Heart left ventricle (tissue), 16 donors: Measurements from ENCODE around the gene ACP7. TPM values are rescaled to one million over a fixed set of nuclear protein-coding genes. Genes with fewer than 3 reads are reported as not detected.
"Not testable (repeated sequence)": the region's sequence is repeated elsewhere in the genome, so short reads cannot be mapped to it uniquely, and the experiment has no call there.

ENCODE experiments used
- ATAC-seq, 4 donors: fragments of 200-7000 bp; cut with Tn5 transposase; one replicate each; pipeline ENCODE4 v1.9.1; 2020 to 2022; ENCODE audit warnings: moderate library complexity in 4 of 4, mild to moderate bottlenecking in 3 of 4, moderate number of reproducible peaks in 1 of 4
- DNase-seq, 5 donors: peaks; one replicate each; pipeline ENCODE4 v3.0.0-alpha.2; 2020
- H3K27ac ChIP-seq, 12 donors: fragments of 200-600 bp; sonication (generic) in 4 of 12; one replicate each; pipeline versions ENCODE4 v1.5.0 to v1.8.0; 2016 to 2022; ENCODE audit warnings: mild to moderate bottlenecking in 2 of 12
- H3K27me3 ChIP-seq, 9 donors: fragments of 200-600 bp; sonication (generic) in 2 of 9; one replicate each; pipeline versions ENCODE4 v1.5.1 to v1.8.0; 2016 to 2022; ENCODE audit warnings: mild to moderate bottlenecking in 3 of 9
- H3K36me3 ChIP-seq, 9 donors: fragments of 200-600 bp; sonication (generic) in 2 of 9; one replicate each; pipeline versions ENCODE4 v1.5.0 to v1.8.0; 2018 to 2022; ENCODE audit warnings: mild to moderate bottlenecking in 2 of 9
- H3K4me1 ChIP-seq, 12 donors: fragments of 200-600 bp; sonication (generic) in 4 of 12; one replicate each; pipeline versions ENCODE4 v1.5.0 to v1.8.0; 2016 to 2022; ENCODE audit warnings: mild to moderate bottlenecking in 3 of 12
- H3K4me3 ChIP-seq, 12 donors: fragments of 200-600 bp; sonication (generic) in 4 of 12; one replicate each; pipeline versions ENCODE4 v1.5.0 to v1.8.0; 2017 to 2022; ENCODE audit warnings: mild to moderate bottlenecking in 9 of 12, moderate library complexity in 4 of 12
- H3K9me3 ChIP-seq, 12 donors: fragments of 200-600 bp; sonication (generic) in 4 of 12; one replicate each; pipeline versions ENCODE4 v1.5.0 to v1.8.0; 2016 to 2022; ENCODE audit warnings: mild to moderate bottlenecking in 1 of 12
- POLR2A ChIP-seq, 2 donors: fragments of 450-650 bp; IDR thresholded peaks; one replicate each; pipeline ENCODE4 v1.6.1; 2017; ENCODE audit warnings: antibody characterized with exemption in 2 of 2, mild to moderate bottlenecking in 2 of 2, moderate library complexity in 2 of 2
- WGBS, 4 donors: extraction: QIAGEN DNeasy Blood & Tissue Kit in 2 of 4; methylation state at CpG; one replicate each; pipeline versions ENCODE4 v1.1.5 to v1.1.7; 2013 to 2018; 5-methylcytosine and 5-hydroxymethylcytosine counted together
- intact Hi-C, 10 donors: fragments of 100-400 bp; cut with DNase I; formaldehyde crosslinking; loops; one replicate each; pipeline versions ENCODE4 v1.11.1 to v1.14.2; 2022
- polyA plus RNA-seq, 2 donors: library from polyadenylated mRNA; stranded (reverse); fragments of 200-250 nt; gene quantifications; one replicate each; pipeline ENCODE4 v1.2.3, GENCODE V29; 2013
- total RNA-seq, 9 donors: library from RNA; depleted of rRNA in 2 of 9; stranded (reverse); fragments of >200 nt in 2 of 9; fragmentation: NEBNext Ultra II Directional in 3 of 9; extraction: Animal tissue kit (Norgen Biotek cat#: 25700) in 3 of 9; gene quantifications; one replicate each; pipeline versions ENCODE4 v1.1.0 to v1.2.4, GENCODE V29; 2016 to 2023
- TF ChIP-seq, protein P1 (sequence below), 12 donors: fragments of 200-600 bp; sonication (generic) in 4 of 12; IDR thresholded peaks; one replicate each; pipeline versions ENCODE4 v1.5.0 to v1.8.0; 2018 to 2022; ENCODE audit warnings: antibody characterized with exemption in 12 of 12, mild to moderate bottlenecking in 5 of 12
- donor health status: ischemic (EF 13 %, LVEDD 7.1; RV severe dilation, severe dysfunction).
- donor health status: healthy with polysubstance abuse.
- donor health status: DM: no; HTN: yes; CAD: no.
- donor health status: DM: no; HTN: no; CAD: no.
- donor health status: ischemic (EF 25% LVEDD 6.9; RV normal size, moderate dysfunction).
- donor health status: ischemic (EF 25% LVEDD 5.7; RV mildly dilated, moderate dysfunction).
- donor health status: healthy.
- donor health status: DM: yes; HTN: yes; CAD: no.
- donor health status: ischemic (EF 35%, LVEDD 5.7; RV mildly dilated, moderate dysfunction).
- donor health status: nonischemic (EF 11% LVEDD 7.7; RV severe dilation, severe dysfunction).
- donor health status: DM: yes; HTN: yes; CAD: no.
- donor health status: PGD.
- donor health status: ischemic (EF 29% LVEDD 5.4; RV normal size, mild dysfunction).
- donor health status: nonischemic (EF 23%, LVEDD 6.1; RV moderate dilation, normal function).

The ACP7 gene
- total and polyA plus RNA-seq, 11 donors = not detected

DNA sequence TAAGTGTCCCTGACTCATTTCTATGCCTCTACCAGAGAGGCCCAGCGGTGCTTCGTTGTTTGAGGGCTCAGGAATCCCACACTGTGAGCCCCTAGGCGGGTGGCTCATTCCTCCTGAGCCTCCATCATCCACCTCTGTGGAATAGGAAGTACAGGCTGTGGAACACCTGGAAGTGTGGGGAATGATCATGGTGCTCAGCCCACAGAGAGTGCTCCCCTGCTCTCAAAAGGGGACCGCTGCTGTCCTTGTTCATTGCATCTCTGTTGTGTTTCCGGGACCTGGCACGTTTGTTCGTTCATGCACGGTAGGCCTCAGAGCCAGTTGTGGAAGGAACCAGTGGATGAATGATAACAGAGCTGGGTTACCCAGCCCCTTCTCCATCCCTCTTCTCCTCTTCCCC, 1.2 kb downstream of the ACP7 start:
- ATAC-seq = no peak
- Histone ChIP-seq H3K9me3 (no peaks in the 10 kb centered on the region), H3K4me1 (peaks cover 0 to 15% (median 2%) of the 10 kb centered on the region in 12 donors), H3K27ac (no peak overlapping the region), H3K27me3 (peaks cover 15 to 91% (median 58%) of the 10 kb centered on the region in 9 donors), H3K4me3 (no peak overlapping the region), H3K36me3 (no peaks in the 10 kb centered on the region)
- no peak for DNase-seq
- intact Hi-C loops = no loop called here
- WGBS, 4 donors = 74 to 92% (median 82%) methylated on average over 5 to 8 of the region's 8 CpGs
- TF ChIP-seq POLR2A (IDR thresholded peaks at IDR 0.05) = no peak
- TF ChIP-seq, protein P1, sequence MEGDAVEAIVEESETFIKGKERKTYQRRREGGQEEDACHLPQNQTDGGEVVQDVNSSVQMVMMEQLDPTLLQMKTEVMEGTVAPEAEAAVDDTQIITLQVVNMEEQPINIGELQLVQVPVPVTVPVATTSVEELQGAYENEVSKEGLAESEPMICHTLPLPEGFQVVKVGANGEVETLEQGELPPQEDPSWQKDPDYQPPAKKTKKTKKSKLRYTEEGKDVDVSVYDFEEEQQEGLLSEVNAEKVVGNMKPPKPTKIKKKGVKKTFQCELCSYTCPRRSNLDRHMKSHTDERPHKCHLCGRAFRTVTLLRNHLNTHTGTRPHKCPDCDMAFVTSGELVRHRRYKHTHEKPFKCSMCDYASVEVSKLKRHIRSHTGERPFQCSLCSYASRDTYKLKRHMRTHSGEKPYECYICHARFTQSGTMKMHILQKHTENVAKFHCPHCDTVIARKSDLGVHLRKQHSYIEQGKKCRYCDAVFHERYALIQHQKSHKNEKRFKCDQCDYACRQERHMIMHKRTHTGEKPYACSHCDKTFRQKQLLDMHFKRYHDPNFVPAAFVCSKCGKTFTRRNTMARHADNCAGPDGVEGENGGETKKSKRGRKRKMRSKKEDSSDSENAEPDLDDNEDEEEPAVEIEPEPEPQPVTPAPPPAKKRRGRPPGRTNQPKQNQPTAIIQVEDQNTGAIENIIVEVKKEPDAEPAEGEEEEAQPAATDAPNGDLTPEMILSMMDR (IDR thresholded peaks at IDR 0.05) = no peak

DNA sequence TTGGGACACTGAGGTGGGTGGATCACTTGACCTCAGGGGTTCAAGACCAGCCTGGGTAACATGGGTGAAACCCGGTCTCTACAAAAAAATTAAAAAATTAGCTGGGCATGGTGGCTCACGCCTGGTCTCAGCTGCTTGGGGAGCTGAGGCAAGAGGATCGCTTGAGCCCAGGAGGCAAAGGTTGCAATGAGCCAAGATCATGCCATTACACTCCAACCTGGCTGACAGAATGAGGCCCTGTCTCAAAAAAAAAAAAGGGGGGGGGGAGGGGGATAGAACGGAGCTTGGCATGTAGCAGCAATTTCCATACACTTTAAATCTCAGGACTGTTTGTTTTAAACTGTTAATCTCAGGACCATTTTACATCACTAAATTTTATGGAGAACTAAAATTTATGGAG, 2.2 kb downstream of the ACP7 start:
- peaks cover 0 to 15% (median 2%) of the 10 kb centered on the region in 12 donors for H3K4me1 ChIP-seq
- TF ChIP-seq POLR2A (IDR thresholded peaks at IDR 0.05) = no peak
- TF ChIP-seq, protein P1 (IDR thresholded peaks at IDR 0.05) = no peak
- intact Hi-C loops = no loop called here
- H3K27ac ChIP-seq = no peak overlapping the region
- H3K4me3 ChIP-seq = no peak overlapping the region
- no peaks in the 10 kb centered on the region for H3K9me3 ChIP-seq
- 71 to 79% (median 75%) methylated on average over 4 of the region's 4 CpGs for WGBS, 4 donors
- H3K36me3 ChIP-seq = no peaks in the 10 kb centered on the region
- H3K27me3 ChIP-seq = peaks cover 15 to 83% (median 51%) of the 10 kb centered on the region in 9 donors
- no peak for ATAC-seq
- DNase-seq = no peak

DNA sequence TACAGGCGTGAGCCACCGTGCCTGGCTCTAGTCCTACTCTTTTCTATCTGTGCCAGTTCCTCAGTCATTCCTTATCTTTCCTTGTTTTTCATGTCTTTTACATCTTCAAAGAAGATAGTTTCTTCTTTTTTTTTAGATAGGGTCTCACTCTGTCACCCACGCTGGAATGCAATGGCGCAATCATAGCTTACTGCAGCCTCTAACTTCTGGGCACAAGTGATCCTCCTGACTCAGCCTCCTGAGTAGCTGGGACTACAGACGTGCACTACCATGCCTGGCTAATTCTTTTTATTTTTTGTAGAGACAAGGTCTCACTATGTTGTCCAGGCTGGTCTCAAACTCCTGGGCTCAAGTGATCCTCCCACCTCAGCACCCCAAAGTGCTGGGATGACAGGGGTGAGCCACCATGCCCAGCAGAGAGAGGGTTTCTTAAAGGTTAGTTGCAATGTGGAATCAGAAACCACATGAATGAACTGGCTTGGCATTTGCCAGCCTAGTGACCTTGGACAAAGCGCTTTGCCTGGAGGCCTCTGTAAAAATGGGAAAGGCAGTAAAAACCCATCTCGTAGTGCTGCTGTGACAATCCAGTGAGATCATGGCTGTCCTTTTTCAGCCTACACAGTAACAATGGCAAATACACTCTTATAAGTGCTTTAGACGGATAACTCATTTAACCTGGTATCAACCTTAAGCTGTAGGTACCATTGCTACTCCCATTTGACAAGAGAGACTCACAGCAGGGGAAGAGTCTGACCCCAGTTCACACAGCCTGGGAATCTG, 3.9 kb downstream of the ACP7 start:
- intact Hi-C loops = no loop called here
- H3K4me1 ChIP-seq = peaks cover 0 to 14% (median 2%) of the 10 kb centered on the region in 12 donors
- no peaks in the 10 kb centered on the region for H3K9me3 ChIP-seq
- no peaks in the 10 kb centered on the region for H3K36me3 ChIP-seq
- WGBS, 4 donors = 71 to 79% (median 78%) methylated on average over 8 of the region's 8 CpGs
- H3K4me3 ChIP-seq = no peak overlapping the region
- peaks cover 7 to 83% (median 40%) of the 10 kb centered on the region in 9 donors for H3K27me3 ChIP-seq
- no peak for ATAC-seq
- TF ChIP-seq, protein P1 (IDR thresholded peaks at IDR 0.05) = no peak
- TF ChIP-seq POLR2A (IDR thresholded peaks at IDR 0.05) = no peak
- H3K27ac ChIP-seq = no peak overlapping the region
- DNase-seq = no peak

DNA sequence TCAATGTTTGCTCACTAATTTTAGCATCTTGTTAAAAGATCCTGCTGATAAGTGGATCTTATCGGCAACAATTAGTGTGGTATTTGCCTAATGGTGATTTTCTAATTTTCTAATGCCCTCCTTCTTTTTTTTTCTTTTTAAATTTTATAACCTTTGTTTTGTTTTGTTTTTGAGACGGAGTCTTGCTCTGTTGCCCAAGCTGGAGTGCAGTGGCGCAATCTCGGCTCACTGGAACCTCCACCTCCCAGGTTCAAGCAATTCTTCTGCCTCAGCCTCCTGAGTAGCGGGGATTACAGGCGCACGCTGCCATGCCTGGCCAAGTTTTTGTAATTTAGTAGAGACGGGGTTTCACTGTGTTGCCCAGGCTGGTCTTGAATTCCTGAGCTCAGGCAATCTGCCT, 5.8 kb downstream of the ACP7 start:
- H3K9me3 ChIP-seq, ATAC-seq, H3K4me3 ChIP-seq, H3K4me1 ChIP-seq, H3K27ac ChIP-seq, DNase-seq, H3K36me3 ChIP-seq, intact Hi-C loops: not testable (repeated sequence)
- H3K27me3 ChIP-seq = peaks cover 5 to 78% (median 26%) of the 10 kb centered on the region in 9 donors
- WGBS, 4 donors = 87 to 90% (median 89%) methylated on average over 8 of the region's 8 CpGs
